Measurements from ENCODE around the gene EDEM3.

Gene EDEM3

DNA sequence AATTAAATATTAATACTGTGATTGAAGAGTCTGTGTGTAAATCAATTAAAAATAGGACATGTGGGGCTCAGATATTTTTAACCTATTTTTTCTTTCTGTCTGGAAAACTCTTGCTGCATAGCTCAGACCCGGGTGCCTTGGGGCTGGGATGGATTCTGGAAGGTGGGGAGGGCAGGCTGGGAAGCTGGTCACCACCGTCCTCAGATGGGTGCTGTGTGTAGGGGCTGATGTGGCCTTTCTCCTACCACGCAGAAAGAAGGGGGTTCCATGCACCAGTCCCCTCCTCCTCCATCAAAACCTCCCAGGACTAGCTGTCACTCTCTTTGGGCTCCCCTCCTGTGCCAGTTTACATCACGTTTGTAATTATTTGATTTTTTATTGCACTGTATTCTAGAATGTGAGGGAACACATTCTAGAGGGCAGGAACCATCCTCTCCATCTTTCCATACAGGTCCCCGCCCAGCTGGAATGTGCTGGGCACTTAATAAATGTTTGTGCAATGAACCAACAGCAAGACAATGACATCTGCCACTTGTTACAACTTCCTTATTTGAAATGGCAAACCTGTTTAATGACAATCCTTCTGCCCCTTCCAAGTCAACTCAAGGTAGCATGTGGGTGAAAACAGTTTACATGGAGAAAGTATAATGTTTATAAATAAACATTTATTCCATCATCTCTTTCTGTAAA lies 104.3 kb downstream of the EDEM3 start:
- no peak overlapping the region for H3K9ac ChIP-seq (ENCODE audit: low read depth, low read length)
- H3K4me3 ChIP-seq (ENCODE audit: low read depth, low read length): no peak overlapping the region
- no peaks in the 10 kb centered on the region for H3K4me1 ChIP-seq (ENCODE audit: control insufficient read depth, insufficient read depth, low read length)
- no peaks in the 10 kb centered on the region for H3K36me3 ChIP-seq (ENCODE audit: control insufficient read depth, insufficient read depth, low read length)
- H3K9me3 ChIP-seq (ENCODE audit: control insufficient read depth, insufficient read depth, low read length): no peaks in the 10 kb centered on the region
- H3K27ac ChIP-seq (ENCODE audit: low read depth, low read length): no peak overlapping the region
- H3K27me3 ChIP-seq (ENCODE audit: control insufficient read depth, insufficient read depth, low read length): no peaks in the 10 kb centered on the region

GRCh38 chr1:184649451-184649888 lies 105.2 kb downstream of the EDEM3 start:
- no peaks in the 10 kb centered on the region for H3K36me3 ChIP-seq (ENCODE audit: control insufficient read depth, insufficient read depth, low read length)
- H3K4me1 ChIP-seq (ENCODE audit: control insufficient read depth, insufficient read depth, low read length): no peaks in the 10 kb centered on the region
- no peak overlapping the region for H3K4me3 ChIP-seq (ENCODE audit: low read depth, low read length)
- H3K9ac ChIP-seq (ENCODE audit: low read depth, low read length): no peak overlapping the region
- no peaks in the 10 kb centered on the region for H3K9me3 ChIP-seq (ENCODE audit: control insufficient read depth, insufficient read depth, low read length)
- H3K27me3 ChIP-seq (ENCODE audit: control insufficient read depth, insufficient read depth, low read length): no peaks in the 10 kb centered on the region
- H3K27ac ChIP-seq (ENCODE audit: low read depth, low read length): no peak overlapping the region

- Histone ChIP-seq H3K27me3 (ENCODE audit: control insufficient read depth, insufficient read depth, low read length) (no peaks in the 10 kb centered on the region), H3K4me1 (ENCODE audit: control insufficient read depth, insufficient read depth, low read length) (no peaks in the 10 kb centered on the region), H3K9ac (ENCODE audit: low read depth, low read length) (no peak overlapping the region), H3K27ac (ENCODE audit: low read depth, low read length) (no peak overlapping the region), H3K36me3 (ENCODE audit: control insufficient read depth, insufficient read depth, low read length) (no peaks in the 10 kb centered on the region), H3K9me3 (ENCODE audit: control insufficient read depth, insufficient read depth, low read length) (no peaks in the 10 kb centered on the region), H3K4me3 (ENCODE audit: low read depth, low read length) (no peak overlapping the region)
These were observed 105.8 kb downstream of the EDEM3 start for GRCh38 chr1:184648856-184649201.

- no peaks in the 10 kb centered on the region for H3K4me1 ChIP-seq (ENCODE audit: control insufficient read depth, insufficient read depth, low read length)
- H3K27ac ChIP-seq (ENCODE audit: low read depth, low read length): no peak overlapping the region
- no peaks in the 10 kb centered on the region for H3K27me3 ChIP-seq (ENCODE audit: control insufficient read depth, insufficient read depth, low read length)
- no peak overlapping the region for H3K4me3 ChIP-seq (ENCODE audit: low read depth, low read length)
- no peak overlapping the region for H3K9ac ChIP-seq (ENCODE audit: low read depth, low read length)
- no peaks in the 10 kb centered on the region for H3K9me3 ChIP-seq (ENCODE audit: control insufficient read depth, insufficient read depth, low read length)
- H3K36me3 ChIP-seq (ENCODE audit: control insufficient read depth, insufficient read depth, low read length): no peaks in the 10 kb centered on the region
These were observed 106.3 kb downstream of the EDEM3 start for GRCh38 chr1:184648160-184648855.

DNA sequence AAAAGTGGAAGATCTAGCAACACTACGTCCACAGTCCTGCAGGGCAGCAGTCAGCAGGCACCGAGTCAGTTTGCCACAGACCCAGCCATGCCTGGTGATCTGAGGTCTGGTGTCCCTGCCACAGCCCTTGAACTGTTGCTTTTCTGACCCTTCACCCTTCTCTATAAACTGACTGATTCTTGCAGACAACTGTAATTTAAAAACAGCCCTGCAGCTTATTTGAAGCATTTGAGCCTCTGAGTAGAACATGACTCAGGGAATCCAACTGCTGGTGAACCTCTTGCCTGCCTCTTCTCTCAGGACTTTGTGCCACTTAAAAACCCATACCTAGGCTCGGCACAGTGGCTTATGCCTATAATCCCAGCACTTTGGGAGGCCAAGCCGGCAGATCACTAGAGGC lies 107.2 kb downstream of the EDEM3 start:
- H3K36me3 ChIP-seq (ENCODE audit: control insufficient read depth, insufficient read depth, low read length): no peaks in the 10 kb centered on the region
- H3K4me1 ChIP-seq (ENCODE audit: control insufficient read depth, insufficient read depth, low read length): no peaks in the 10 kb centered on the region
- H3K9ac ChIP-seq (ENCODE audit: low read depth, low read length): no peak overlapping the region
- no peaks in the 10 kb centered on the region for H3K27me3 ChIP-seq (ENCODE audit: control insufficient read depth, insufficient read depth, low read length)
- H3K9me3 ChIP-seq (ENCODE audit: control insufficient read depth, insufficient read depth, low read length): no peaks in the 10 kb centered on the region
- no peak overlapping the region for H3K27ac ChIP-seq (ENCODE audit: low read depth, low read length)
- H3K4me3 ChIP-seq (ENCODE audit: low read depth, low read length): no peak overlapping the region

GRCh38 chr1:184646824-184647223 lies 107.8 kb downstream of the EDEM3 start:
- Histone ChIP-seq H3K4me3 (ENCODE audit: low read depth, low read length) (no peak overlapping the region), H3K27me3 (ENCODE audit: control insufficient read depth, insufficient read depth, low read length) (no peaks in the 10 kb centered on the region), H3K27ac (ENCODE audit: low read depth, low read length) (no peak overlapping the region), H3K4me1 (ENCODE audit: control insufficient read depth, insufficient read depth, low read length) (no peaks in the 10 kb centered on the region), H3K9ac (ENCODE audit: low read depth, low read length) (no peak overlapping the region), H3K9me3 (ENCODE audit: control insufficient read depth, insufficient read depth, low read length) (no peaks in the 10 kb centered on the region), H3K36me3 (ENCODE audit: control insufficient read depth, insufficient read depth, low read length) (no peaks in the 10 kb centered on the region)

GRCh38 chr1:184646178-184646701 lies 108.4 kb downstream of the EDEM3 start:
- Histone ChIP-seq H3K27me3 (ENCODE audit: control insufficient read depth, insufficient read depth, low read length) (no peaks in the 10 kb centered on the region), H3K27ac (ENCODE audit: low read depth, low read length) (no peak overlapping the region), H3K9ac (ENCODE audit: low read depth, low read length) (no peak overlapping the region), H3K36me3 (ENCODE audit: control insufficient read depth, insufficient read depth, low read length) (no peaks in the 10 kb centered on the region), H3K4me3 (ENCODE audit: low read depth, low read length) (no peak overlapping the region), H3K9me3 (ENCODE audit: control insufficient read depth, insufficient read depth, low read length) (no peaks in the 10 kb centered on the region), H3K4me1 (ENCODE audit: control insufficient read depth, insufficient read depth, low read length) (no peaks in the 10 kb centered on the region)

GRCh38 chr1:184644771-184645170 lies 109.9 kb downstream of the EDEM3 start:
- Histone ChIP-seq H3K9me3 (ENCODE audit: control insufficient read depth, insufficient read depth, low read length) (no peaks in the 10 kb centered on the region), H3K9ac (ENCODE audit: low read depth, low read length) (no peak overlapping the region), H3K4me1 (ENCODE audit: control insufficient read depth, insufficient read depth, low read length) (no peaks in the 10 kb centered on the region), H3K27me3 (ENCODE audit: control insufficient read depth, insufficient read depth, low read length) (no peaks in the 10 kb centered on the region), H3K4me3 (ENCODE audit: low read depth, low read length) (no peak overlapping the region), H3K36me3 (ENCODE audit: control insufficient read depth, insufficient read depth, low read length) (no peaks in the 10 kb centered on the region), H3K27ac (ENCODE audit: low read depth, low read length) (no peak overlapping the region)

- Histone ChIP-seq H3K27ac (ENCODE audit: low read depth, low read length) (no peak overlapping the region), H3K9ac (ENCODE audit: low read depth, low read length) (no peak overlapping the region), H3K27me3 (ENCODE audit: control insufficient read depth, insufficient read depth, low read length) (no peaks in the 10 kb centered on the region), H3K4me1 (ENCODE audit: control insufficient read depth, insufficient read depth, low read length) (no peaks in the 10 kb centered on the region), H3K36me3 (ENCODE audit: control insufficient read depth, insufficient read depth, low read length) (no peaks in the 10 kb centered on the region), H3K9me3 (ENCODE audit: control insufficient read depth, insufficient read depth, low read length) (no peaks in the 10 kb centered on the region), H3K4me3 (ENCODE audit: low read depth, low read length) (no peak overlapping the region)
These were observed 111.0 kb downstream of the EDEM3 start for GRCh38 chr1:184643661-184644060.

- H3K4me1 ChIP-seq (ENCODE audit: control insufficient read depth, insufficient read depth, low read length): no peaks in the 10 kb centered on the region
- H3K27me3 ChIP-seq (ENCODE audit: control insufficient read depth, insufficient read depth, low read length): no peaks in the 10 kb centered on the region
- H3K9ac ChIP-seq (ENCODE audit: low read depth, low read length): no peak overlapping the region
- H3K27ac ChIP-seq (ENCODE audit: low read depth, low read length): no peak overlapping the region
- H3K36me3 ChIP-seq (ENCODE audit: control insufficient read depth, insufficient read depth, low read length): no peaks in the 10 kb centered on the region
- H3K4me3 ChIP-seq (ENCODE audit: low read depth, low read length): no peak overlapping the region
- H3K9me3 ChIP-seq (ENCODE audit: control insufficient read depth, insufficient read depth, low read length): no peaks in the 10 kb centered on the region
These were observed 112.8 kb downstream of the EDEM3 start for GRCh38 chr1:184641894-184642293.

- Histone ChIP-seq H3K4me3 (ENCODE audit: low read depth, low read length) (no peak overlapping the region), H3K9ac (ENCODE audit: low read depth, low read length) (no peak overlapping the region), H3K36me3 (ENCODE audit: control insufficient read depth, insufficient read depth, low read length) (no peaks in the 10 kb centered on the region), H3K27me3 (ENCODE audit: control insufficient read depth, insufficient read depth, low read length) (no peaks in the 10 kb centered on the region), H3K27ac (ENCODE audit: low read depth, low read length) (no peak overlapping the region), H3K9me3 (ENCODE audit: control insufficient read depth, insufficient read depth, low read length) (no peaks in the 10 kb centered on the region), H3K4me1 (ENCODE audit: control insufficient read depth, insufficient read depth, low read length) (no peaks in the 10 kb centered on the region)
These were observed 114.2 kb downstream of the EDEM3 start for GRCh38 chr1:184640505-184640904.

Measured in HUES48 (cell line).